ENCODE measurements around the gene SDK2. TPM values are rescaled to one million over a fixed set of nuclear protein-coding genes. Genes with fewer than 3 reads are reported as not detected.

The SDK2 gene
- polyA plus RNA-seq, 1 donor from 2014 or later = 3.3 TPM

DNA sequence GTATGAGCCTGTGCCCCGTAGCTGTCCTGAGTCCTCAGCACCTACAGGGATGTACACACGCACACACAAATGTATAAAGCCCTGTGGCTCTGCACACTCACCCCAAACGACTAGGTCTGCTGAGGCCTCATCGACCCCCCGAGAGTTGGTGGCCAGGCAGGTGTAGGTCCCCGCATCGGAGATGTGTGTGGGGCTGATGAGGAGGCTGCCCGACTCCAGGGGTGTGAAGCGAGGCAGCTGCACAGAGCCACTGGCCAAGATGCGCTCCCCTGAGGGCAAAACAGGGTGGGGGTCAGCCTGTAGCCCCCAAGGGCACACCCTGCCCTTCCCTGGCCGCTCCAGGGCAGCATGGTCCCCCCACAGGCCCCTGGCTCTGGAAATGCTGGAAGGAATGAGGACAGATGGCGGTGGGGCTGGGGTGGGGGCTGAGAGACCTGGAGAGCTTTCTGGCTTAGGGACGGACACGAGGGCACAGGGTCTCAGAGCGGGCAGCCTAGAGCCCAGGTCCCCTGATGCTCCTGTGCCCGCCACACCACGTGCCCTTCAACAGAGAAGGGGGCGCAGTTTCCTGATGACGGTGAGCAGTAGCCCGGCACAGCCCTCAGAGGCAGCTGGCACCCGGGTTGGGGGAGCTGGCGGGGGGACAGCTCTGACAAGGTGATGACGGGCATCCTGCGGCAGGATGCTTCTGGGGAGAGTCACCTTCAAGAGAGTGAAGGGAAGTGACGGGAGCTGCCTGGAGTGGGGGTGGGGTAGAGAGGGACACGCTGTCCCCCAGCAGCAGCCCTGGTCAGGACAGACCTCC, 212.6 kb downstream of the SDK2 start:
- H3K9me3 Mint-ChIP-seq = no peaks in the 10 kb centered on the region
- H3K36me3 Mint-ChIP-seq = no peaks in the 10 kb centered on the region
- no peak overlapping the region for H3K4me3 Mint-ChIP-seq
- no peaks in the 10 kb centered on the region for H3K27me3 Mint-ChIP-seq
- no peak overlapping the region for H3K27ac Mint-ChIP-seq
- H3K4me1 Mint-ChIP-seq = peaks cover 2 to 6% (median 5%) of the 10 kb centered on the region in 3 donors

DNA sequence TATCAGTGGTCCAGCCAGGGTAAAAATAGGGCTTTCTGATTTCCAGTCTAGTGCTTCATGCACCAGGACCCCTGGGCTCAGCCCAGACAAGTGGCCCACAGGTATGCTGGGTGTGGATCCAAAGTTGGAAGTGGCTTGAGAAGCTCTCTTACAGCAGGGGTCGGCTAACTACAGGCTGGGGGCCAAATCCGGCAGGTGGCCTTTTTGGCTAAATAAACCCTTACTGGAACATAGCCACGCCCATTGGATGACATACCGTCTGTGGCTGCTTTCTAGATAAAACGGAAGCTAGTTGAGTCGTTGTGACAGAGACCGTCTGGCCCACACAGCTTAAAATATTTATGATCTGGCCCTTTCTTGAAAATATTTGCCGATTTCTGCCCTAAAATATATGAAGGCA, 213.4 kb downstream of the SDK2 start:
- no peaks in the 10 kb centered on the region for H3K9me3 Mint-ChIP-seq
- no peak overlapping the region for H3K4me3 Mint-ChIP-seq
- H3K36me3 Mint-ChIP-seq = no peaks in the 10 kb centered on the region
- H3K27ac Mint-ChIP-seq = peak overlapping the region in 1 of 3 donors; percentile 31
- peaks cover 2 to 6% (median 5%) of the 10 kb centered on the region in 3 donors for H3K4me1 Mint-ChIP-seq
- H3K27me3 Mint-ChIP-seq = no peaks in the 10 kb centered on the region

DNA sequence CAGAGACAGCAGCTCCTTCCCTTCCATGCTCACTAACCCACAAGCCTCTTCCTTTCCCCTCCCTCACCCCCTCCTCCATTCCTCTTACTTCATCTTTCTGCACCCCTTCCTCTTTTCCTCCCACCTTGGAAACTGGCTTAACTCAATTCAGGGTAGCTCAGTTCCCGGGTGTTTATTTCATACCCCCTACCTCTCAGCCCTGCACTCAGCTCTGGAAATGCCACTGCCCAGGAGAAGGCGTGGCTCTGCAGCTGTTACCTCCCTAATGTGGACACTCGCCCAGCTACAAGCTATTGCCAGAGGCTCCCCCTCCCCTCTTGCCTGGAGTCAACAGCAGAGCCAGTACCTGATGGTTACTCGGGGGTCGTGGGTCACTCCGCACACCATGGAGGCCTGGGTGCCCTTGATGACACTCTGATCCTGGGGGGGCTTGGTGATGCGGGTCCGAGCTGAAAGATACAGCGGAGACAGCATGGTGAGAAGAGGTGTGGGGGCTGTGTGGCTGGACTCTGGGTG, 214.0 kb downstream of the SDK2 start:
- H3K36me3 Mint-ChIP-seq = no peaks in the 10 kb centered on the region
- H3K9me3 Mint-ChIP-seq = no peaks in the 10 kb centered on the region
- H3K4me3 Mint-ChIP-seq = no peak overlapping the region
- no peak overlapping the region for H3K27ac Mint-ChIP-seq
- peaks cover 2 to 6% (median 5%) of the 10 kb centered on the region in 3 donors for H3K4me1 Mint-ChIP-seq
- no peaks in the 10 kb centered on the region for H3K27me3 Mint-ChIP-seq

DNA sequence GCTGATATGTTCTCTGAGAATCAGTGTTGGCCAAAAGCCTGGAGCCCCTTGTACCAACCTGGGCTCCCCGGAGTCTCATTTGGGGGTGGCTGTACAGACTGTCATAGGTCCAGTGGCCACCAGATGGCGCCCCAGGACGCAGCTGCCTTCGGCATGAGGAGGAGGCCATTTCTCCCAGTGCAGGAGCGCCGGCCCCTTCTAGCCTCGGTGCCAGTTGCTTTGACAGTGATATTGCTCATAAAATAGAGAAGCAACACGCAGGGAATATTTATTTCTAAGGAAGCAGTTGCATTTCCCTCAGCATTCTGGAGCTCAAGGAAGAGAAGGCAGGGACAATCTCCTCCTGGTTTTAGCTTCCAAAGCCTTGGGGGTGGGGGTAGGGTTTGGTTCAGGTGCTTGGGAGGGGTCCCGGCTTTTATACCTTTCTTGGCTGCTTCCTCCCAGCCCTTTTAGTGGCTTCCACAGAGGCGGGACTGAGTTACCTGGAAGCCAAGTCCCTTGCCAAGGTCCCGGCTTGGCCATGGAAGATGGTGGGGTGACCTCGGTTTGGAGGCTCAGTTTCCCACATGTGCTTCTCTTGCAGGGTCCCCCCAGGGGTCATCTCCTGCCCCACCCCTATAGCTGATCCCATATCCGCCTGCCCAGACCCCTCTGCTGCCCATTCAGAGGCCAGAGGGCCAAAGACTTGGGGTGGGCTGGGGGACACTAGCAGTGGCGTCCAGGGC, 214.6 kb downstream of the SDK2 start:
- H3K4me1 Mint-ChIP-seq = peaks cover 2 to 6% (median 5%) of the 10 kb centered on the region in 3 donors
- no peaks in the 10 kb centered on the region for H3K9me3 Mint-ChIP-seq
- no peak overlapping the region for H3K4me3 Mint-ChIP-seq
- no peaks in the 10 kb centered on the region for H3K27me3 Mint-ChIP-seq
- H3K36me3 Mint-ChIP-seq = no peaks in the 10 kb centered on the region
- peak overlapping the region in 1 of 3 donors; percentile 84 for H3K27ac Mint-ChIP-seq

DNA sequence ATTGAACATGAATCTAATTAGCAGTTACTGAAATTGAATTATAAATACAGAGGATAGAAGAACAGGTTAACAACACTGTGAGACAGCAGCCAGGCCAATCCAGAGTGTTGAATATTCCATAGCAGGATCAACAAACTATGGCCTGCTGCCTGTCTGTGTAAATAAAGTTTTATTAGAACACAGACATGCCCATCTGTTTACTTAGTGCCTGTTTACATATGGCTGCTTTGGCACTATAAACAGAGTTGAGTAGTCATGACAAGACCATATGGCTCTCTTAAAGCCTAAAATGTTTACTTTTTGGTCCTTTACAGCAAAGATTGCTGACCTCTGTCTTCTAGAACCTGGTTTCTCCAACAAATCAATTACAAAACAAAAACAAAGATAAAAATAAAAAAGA, 217.0 kb downstream of the SDK2 start:
- Mint-ChIP-seq H3K27ac (no peak overlapping the region), H3K27me3 (no peaks in the 10 kb centered on the region), H3K4me1 (peaks cover 2 to 6% (median 5%) of the 10 kb centered on the region in 3 donors), H3K9me3 (no peaks in the 10 kb centered on the region), H3K4me3 (no peak overlapping the region), H3K36me3 (peaks cover 7% of the 10 kb centered on the region)

DNA sequence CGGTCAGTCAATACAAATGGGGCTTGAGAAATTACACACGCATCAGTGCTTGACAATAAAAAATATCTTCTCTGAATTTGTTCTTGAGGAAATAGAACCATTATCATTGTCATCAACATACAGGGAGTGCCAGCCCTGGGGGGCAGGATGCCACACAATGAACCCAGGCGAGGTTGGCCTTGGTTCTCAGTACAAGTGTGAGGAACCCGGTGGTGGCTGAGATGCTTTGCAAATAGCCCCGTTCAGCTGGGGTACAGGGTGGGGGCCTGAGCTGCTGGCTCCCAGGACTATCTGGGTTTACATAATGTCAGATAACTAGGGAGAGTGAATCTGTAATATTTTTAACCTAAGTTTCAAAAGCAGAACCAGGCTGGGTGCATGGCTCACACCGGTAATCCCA, 219.7 kb downstream of the SDK2 start:
- peak overlapping the region in 1 of 4 donors; percentile 66 for H3K4me3 Mint-ChIP-seq
- H3K9me3 Mint-ChIP-seq = no peaks in the 10 kb centered on the region
- no peaks in the 10 kb centered on the region for H3K27me3 Mint-ChIP-seq
- H3K36me3 Mint-ChIP-seq = peaks cover 15% of the 10 kb centered on the region
- H3K4me1 Mint-ChIP-seq = peaks cover 0 to 2% (median 2%) of the 10 kb centered on the region in 3 donors
- H3K27ac Mint-ChIP-seq = no peak overlapping the region

DNA sequence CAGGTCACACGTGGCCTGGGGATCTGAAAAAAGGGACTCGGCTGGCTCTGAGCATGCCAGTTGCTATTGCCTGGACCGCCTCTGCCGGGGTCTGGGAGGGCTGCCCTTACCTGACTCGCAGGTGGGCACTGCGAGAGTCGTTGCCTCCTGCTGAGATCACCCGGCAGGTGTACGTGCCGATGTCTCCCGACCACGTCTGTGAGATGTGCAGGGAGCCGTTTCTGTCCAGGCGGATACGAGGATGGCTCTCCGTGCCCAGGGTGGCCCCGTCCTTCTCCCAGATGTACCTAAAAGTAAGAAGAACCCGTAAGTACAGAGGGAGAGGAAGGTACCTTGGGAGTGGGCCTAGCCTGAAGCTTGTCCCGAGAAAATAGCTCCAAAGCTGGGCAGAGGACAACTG, 220.4 kb downstream of the SDK2 start:
- Mint-ChIP-seq H3K36me3 (peaks cover 15% of the 10 kb centered on the region), H3K4me1 (no peaks in the 10 kb centered on the region), H3K9me3 (no peaks in the 10 kb centered on the region), H3K4me3 (no peak overlapping the region), H3K27me3 (no peaks in the 10 kb centered on the region), H3K27ac (no peak overlapping the region)

DNA sequence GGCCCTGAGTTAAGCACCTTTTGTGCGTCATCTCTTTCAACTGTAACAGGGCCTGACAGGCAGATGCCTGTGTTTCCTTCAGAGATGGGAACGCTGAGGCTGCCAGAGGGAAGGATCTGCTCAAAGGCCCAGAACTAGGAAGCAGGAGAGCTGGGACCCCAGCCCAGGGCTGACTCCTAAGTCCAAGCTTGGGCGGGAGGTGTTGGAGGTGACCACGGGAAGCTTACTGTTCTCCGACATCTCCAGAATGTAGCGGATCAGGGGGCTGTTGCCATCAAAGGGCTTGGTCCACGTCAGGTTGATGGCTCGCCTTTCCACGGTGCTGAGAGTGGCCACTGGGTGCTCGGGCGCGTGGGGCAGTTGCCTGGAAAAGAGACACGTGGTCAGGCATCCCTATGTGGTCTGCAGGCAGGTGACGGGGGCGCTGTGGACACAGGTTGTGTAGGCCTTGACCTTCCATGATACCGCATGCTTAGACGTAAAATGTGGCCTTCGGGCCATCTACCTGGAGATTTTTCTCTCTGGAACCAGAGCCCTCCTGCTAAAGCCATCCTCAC, 221.0 kb downstream of the SDK2 start:
- Mint-ChIP-seq H3K4me3 (no peak overlapping the region), H3K36me3 (peaks cover 16% of the 10 kb centered on the region), H3K4me1 (no peaks in the 10 kb centered on the region), H3K27ac (no peak overlapping the region), H3K27me3 (no peaks in the 10 kb centered on the region), H3K9me3 (no peaks in the 10 kb centered on the region)

DNA sequence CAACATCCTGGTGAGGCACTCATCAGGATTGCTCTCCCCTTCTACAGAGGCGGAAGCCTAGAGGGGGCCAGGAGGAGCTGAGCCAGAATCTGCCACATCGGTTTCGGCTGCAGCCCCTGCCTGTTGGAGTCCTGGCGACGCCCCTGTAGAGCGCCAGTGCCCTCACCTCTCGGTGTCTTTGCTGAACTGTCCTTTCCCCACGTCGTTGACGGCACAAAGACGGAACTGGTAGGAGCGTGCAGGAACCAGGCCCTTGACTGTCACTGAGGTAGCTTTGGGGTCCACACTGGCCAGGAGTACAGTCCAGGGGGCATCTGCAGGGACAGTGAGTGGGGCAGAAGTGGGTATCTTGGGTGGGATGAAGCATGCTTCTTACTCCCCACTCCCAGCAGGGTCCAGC, 222.1 kb downstream of the SDK2 start:
- peaks cover 16% of the 10 kb centered on the region for H3K36me3 Mint-ChIP-seq
- no peak overlapping the region for H3K27ac Mint-ChIP-seq
- no peaks in the 10 kb centered on the region for H3K27me3 Mint-ChIP-seq
- no peaks in the 10 kb centered on the region for H3K4me1 Mint-ChIP-seq
- no peak overlapping the region for H3K4me3 Mint-ChIP-seq
- no peaks in the 10 kb centered on the region for H3K9me3 Mint-ChIP-seq

DNA sequence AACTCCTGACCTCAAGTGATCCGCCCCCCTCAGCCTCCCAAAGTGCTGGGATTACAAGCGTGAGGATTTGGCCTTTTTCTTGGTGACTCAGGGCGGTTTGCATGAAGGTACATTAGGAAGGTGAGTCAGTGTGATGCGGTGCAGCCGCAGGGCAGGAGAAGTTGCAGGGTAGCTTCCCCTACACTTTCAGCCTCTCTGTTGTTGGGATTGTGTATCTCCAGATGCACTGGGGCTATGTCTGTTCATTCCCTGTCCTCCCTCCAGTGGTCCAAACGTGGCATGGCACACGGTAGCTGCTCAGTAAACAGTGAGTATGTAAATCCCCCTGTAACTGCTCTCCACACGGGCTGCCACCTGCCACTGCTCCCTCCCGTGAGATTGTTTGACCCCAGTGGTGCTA, 223.3 kb downstream of the SDK2 start:
- Mint-ChIP-seq H3K36me3 (peaks cover 16% of the 10 kb centered on the region), H3K27me3 (no peaks in the 10 kb centered on the region), H3K27ac (no peak overlapping the region), H3K9me3 (no peaks in the 10 kb centered on the region), H3K4me1 (no peaks in the 10 kb centered on the region), H3K4me3 (no peak overlapping the region)

DNA sequence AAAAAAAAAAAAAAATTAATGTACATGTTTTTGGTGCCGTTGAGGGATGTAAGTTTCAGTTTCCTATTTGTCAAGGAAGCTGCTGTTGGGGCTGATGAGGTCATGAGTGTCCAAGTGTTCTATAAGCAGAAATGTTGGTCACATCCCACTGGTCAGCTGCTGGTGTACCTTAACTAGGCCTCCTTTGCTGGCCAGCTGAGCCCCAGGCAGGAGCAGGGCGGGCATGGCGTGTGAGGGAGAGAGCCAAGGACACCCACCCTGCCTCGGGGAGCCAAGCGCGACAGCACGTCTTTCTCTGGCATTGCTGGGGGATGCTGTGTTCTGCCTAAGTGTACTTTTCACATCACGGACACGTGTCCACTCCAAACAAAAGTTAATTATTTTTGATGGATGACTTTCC, 224.4 kb downstream of the SDK2 start:
- H3K9me3 Mint-ChIP-seq = no peaks in the 10 kb centered on the region
- no peak overlapping the region for H3K27ac Mint-ChIP-seq
- peaks cover 16% of the 10 kb centered on the region for H3K36me3 Mint-ChIP-seq
- no peak overlapping the region for H3K4me3 Mint-ChIP-seq
- no peaks in the 10 kb centered on the region for H3K4me1 Mint-ChIP-seq
- H3K27me3 Mint-ChIP-seq = no peaks in the 10 kb centered on the region

DNA sequence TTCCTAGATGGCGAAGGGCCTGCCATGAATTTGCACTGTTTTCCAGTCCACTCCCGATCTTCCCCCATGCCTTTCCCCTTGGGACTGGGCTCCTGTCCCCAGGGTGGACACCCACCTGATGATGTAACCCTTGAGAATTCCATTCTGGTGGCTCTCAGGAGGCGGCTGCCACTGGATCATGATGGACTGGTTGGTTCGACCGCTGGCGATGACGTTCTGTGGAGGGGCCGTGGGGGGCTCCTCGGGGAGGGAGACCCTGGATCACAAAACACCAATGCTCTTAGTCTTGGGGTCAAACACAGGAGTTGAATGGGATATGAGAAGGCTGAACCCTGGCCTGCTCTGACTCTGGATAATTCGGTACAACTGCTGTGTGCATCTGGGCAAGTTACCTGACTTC, 225.2 kb downstream of the SDK2 start:
- no peaks in the 10 kb centered on the region for H3K9me3 Mint-ChIP-seq
- no peaks in the 10 kb centered on the region for H3K4me1 Mint-ChIP-seq
- H3K36me3 Mint-ChIP-seq = peaks cover 12% of the 10 kb centered on the region
- no peak overlapping the region for H3K4me3 Mint-ChIP-seq
- no peak overlapping the region for H3K27ac Mint-ChIP-seq
- no peaks in the 10 kb centered on the region for H3K27me3 Mint-ChIP-seq

DNA sequence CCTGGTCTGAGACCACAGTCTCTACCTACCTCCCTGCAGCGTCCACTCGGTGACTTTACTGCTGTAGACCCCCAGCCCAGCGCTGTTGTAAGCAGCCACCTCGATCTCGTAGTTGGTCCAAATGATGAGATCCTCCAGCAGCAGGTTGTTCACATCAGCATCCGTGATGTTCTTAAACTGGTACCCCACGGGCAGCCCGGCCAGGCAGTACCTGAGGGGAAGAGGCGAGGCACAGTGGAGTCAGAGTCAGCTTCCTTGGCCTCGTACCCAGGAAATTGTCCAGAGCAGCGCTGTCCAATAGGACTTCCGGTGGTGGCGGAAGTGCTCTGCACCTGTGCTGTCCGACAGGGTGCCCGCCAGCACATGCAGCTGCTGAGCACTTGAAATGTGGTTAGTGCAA, 228.5 kb downstream of the SDK2 start:
- no peak overlapping the region for H3K27ac Mint-ChIP-seq
- no peaks in the 10 kb centered on the region for H3K27me3 Mint-ChIP-seq
- H3K9me3 Mint-ChIP-seq = no peaks in the 10 kb centered on the region
- H3K4me3 Mint-ChIP-seq = no peak overlapping the region
- peaks cover 4% of the 10 kb centered on the region for H3K36me3 Mint-ChIP-seq
- no peaks in the 10 kb centered on the region for H3K4me1 Mint-ChIP-seq

DNA sequence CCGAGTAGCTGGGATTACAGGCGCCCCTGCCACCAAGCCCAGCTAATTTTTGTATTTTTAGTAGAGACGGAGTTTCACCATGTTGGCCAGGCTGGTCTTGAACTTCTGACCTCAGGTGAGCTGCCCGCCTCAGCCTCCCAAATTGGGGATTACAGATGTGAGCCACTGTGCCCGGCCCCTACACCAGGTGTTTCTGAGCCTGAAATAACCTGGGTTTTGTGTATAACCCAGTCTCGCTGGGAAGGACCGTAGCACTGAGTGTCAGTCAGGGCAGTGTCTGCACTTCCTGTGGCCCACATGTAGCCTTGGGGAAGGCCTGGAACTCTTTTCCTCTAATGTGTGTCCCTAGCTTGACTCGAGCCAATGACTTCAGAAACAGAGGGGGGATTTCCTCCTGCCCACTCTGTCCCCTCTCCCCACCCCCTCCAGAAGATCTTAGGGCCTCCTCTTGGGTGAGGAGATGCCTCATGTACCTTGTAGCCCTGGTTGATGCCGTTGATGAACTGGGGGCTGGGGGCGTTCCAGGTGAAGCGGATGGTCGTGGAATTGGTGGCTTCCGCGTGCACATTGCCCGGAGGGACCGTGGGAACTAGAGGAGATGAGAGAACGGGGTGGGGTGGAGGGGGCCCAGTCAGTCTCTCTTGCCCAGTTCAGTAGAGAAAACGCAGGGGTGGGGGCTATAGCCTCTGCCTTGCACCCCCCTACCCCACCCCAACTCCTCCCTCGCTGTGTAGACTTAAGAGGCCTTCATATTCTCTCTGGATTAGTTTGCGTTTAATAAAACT, 229.9 kb downstream of the SDK2 start:
- no peaks in the 10 kb centered on the region for H3K4me1 Mint-ChIP-seq
- H3K9me3 Mint-ChIP-seq = no peaks in the 10 kb centered on the region
- no peak overlapping the region for H3K27ac Mint-ChIP-seq
- H3K4me3 Mint-ChIP-seq = no peak overlapping the region
- no peaks in the 10 kb centered on the region for H3K27me3 Mint-ChIP-seq
- H3K36me3 Mint-ChIP-seq = peaks cover 2% of the 10 kb centered on the region

DNA sequence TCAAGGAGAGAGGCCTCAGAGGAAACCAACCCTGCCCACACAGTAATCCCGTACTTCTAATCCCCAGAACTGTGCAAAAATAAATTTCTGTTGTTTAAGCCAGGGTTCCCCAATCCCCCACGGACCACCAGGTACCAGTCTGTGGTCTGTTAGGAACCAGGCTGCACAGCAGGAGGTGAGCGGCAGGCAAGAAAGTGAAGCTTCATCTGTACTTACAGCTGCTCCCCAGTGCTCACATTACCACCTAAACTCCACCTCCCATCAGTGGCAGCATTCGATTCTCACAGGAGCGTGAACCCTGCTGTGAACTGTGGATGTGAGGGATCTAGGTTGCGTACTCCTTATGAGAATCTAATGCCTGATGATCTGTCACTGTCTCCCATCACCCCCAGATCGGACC, 231.3 kb downstream of the SDK2 start:
- no peaks in the 10 kb centered on the region for H3K4me1 Mint-ChIP-seq
- no peaks in the 10 kb centered on the region for H3K9me3 Mint-ChIP-seq
- H3K4me3 Mint-ChIP-seq = no peak overlapping the region
- no peak overlapping the region for H3K27ac Mint-ChIP-seq
- no peaks in the 10 kb centered on the region for H3K36me3 Mint-ChIP-seq
- no peaks in the 10 kb centered on the region for H3K27me3 Mint-ChIP-seq
